Activated CD8-positive, alpha-beta memory T cell treated with anti-CD3 and anti-CD28 coated beads for 36 hours (primary cell): ENCODE data around the gene OSBPL10. TPM values are rescaled to one million over a fixed set of nuclear protein-coding genes. Genes with fewer than 3 reads are reported as not detected.

Experiments
- CTCF ChIA-PET: fragments of 350-600 bp; sonication (Branson Sonifier 250); formaldehyde crosslinking; loops from one replicate; lab custom pipeline; 2021; ENCODE audit warnings: antibody characterized with exemption; lab: Charles Lee
- POLR2A ChIA-PET: fragments of 350-600 bp; sonication (Branson Sonifier 250); formaldehyde crosslinking; loops from one replicate; lab custom pipeline; 2021; ENCODE audit warnings: antibody characterized with exemption; lab: Charles Lee
- total RNA-seq, 2 experiments: library from RNA; stranded (reverse); gene quantifications; one replicate each; pipeline ENCODE4 v1.2.3, GENCODE V29; 2021

OSBPL10 gene
- total RNA-seq, 2 experiments from 2014 or later, result 3.4 to 3.6 TPM

- POLR2A ChIA-PET, result no interaction called here
- CTCF ChIA-PET, result no interaction called here
These were observed 18.3 kb downstream of the OSBPL10 start for GRCh38 chr3:31962801-31963205.

- ChIA-PET POLR2A (no interaction called here), CTCF (interaction anchor here (0.7 kb wide), 1 partner anchor 550 kb away, joined by 3 read pairs; no protein-coding TSS in a partner anchor)
These were observed 20.1 kb downstream of the OSBPL10 start for GRCh38 chr3:31960793-31961431.

GRCh38 chr3:31959951-31960792 is 20.9 kb downstream of the OSBPL10 start:
- ChIA-PET CTCF (interaction anchor here (0.7 kb wide), 1 partner anchor 551 kb away, joined by 3 read pairs; no protein-coding TSS in a partner anchor), POLR2A (no interaction called here)

- ChIA-PET CTCF (no interaction called here), POLR2A (no interaction called here)
These were observed 21.8 kb downstream of the OSBPL10 start for GRCh38 chr3:31959251-31959650.

- POLR2A ChIA-PET, result no interaction called here
- CTCF ChIA-PET, result no interaction called here
These were observed 22.3 kb downstream of the OSBPL10 start for GRCh38 chr3:31958701-31959152.

GRCh38 chr3:31957106-31957505 is 24.0 kb downstream of the OSBPL10 start:
- POLR2A ChIA-PET, result no interaction called here
- CTCF ChIA-PET, result no interaction called here

GRCh38 chr3:31955581-31955980 is 25.5 kb downstream of the OSBPL10 start:
- CTCF ChIA-PET, result no interaction called here

GRCh38 chr3:31953636-31954035 is 27.4 kb downstream of the OSBPL10 start:
- ChIA-PET CTCF (no interaction called here), POLR2A (no interaction called here)

More at GRCh38 chr3:31955581-31955980, 25.5 kb downstream of the OSBPL10 start:
- POLR2A ChIA-PET, result no interaction called here

- ChIA-PET POLR2A (no interaction called here), CTCF (no interaction called here)
These were observed 28.0 kb downstream of the OSBPL10 start for GRCh38 chr3:31953091-31953490.

GRCh38 chr3:31952205-31952604 is 28.9 kb downstream of the OSBPL10 start:
- POLR2A ChIA-PET, result no interaction called here

GRCh38 chr3:31948280-31948679 is 32.8 kb downstream of the OSBPL10 start:
- ChIA-PET POLR2A (no interaction called here), CTCF (no interaction called here)

More at GRCh38 chr3:31952205-31952604, 28.9 kb downstream of the OSBPL10 start:
- CTCF ChIA-PET, result no interaction called here

GRCh38 chr3:31947671-31948091 is 33.4 kb downstream of the OSBPL10 start:
- CTCF ChIA-PET, result no interaction called here
- POLR2A ChIA-PET, result no interaction called here

- ChIA-PET POLR2A (no interaction called here), CTCF (no interaction called here)
These were observed 33.9 kb downstream of the OSBPL10 start for GRCh38 chr3:31947162-31947561.

- ChIA-PET CTCF (no interaction called here), POLR2A (no interaction called here)
These were observed 34.5 kb downstream of the OSBPL10 start for GRCh38 chr3:31946484-31947081.

GRCh38 chr3:31945738-31946052 is 35.4 kb downstream of the OSBPL10 start:
- ChIA-PET CTCF (no interaction called here), POLR2A (no interaction called here)

GRCh38 chr3:31943041-31943440 is 38.0 kb downstream of the OSBPL10 start:
- ChIA-PET CTCF (no interaction called here), POLR2A (no interaction called here)

GRCh38 chr3:31942446-31942845 is 38.6 kb downstream of the OSBPL10 start:
- CTCF ChIA-PET, result no interaction called here
- POLR2A ChIA-PET, result no interaction called here

- CTCF ChIA-PET, result no interaction called here
- POLR2A ChIA-PET, result no interaction called here
These were observed 43.8 kb downstream of the OSBPL10 start for GRCh38 chr3:31937225-31937624.

GRCh38 chr3:31936420-31937060 is 44.5 kb downstream of the OSBPL10 start:
- ChIA-PET CTCF (no interaction called here), POLR2A (no interaction called here)

- ChIA-PET CTCF (no interaction called here), POLR2A (no interaction called here)
These were observed 46.2 kb downstream of the OSBPL10 start for GRCh38 chr3:31934866-31935265.
